NCI-H748 (cell line): ENCODE results near the gene PXK.
A peak's percentile ranks its signal among the peaks of the same experiment; 100 is the strongest.

Source experiments
- DNase-seq: peaks from one replicate; lab custom pipeline; 2025; ENCODE audit not compliant: unreplicated experiment; lab: John Stamatoyannopoulos, UW

PXK gene

DNA sequence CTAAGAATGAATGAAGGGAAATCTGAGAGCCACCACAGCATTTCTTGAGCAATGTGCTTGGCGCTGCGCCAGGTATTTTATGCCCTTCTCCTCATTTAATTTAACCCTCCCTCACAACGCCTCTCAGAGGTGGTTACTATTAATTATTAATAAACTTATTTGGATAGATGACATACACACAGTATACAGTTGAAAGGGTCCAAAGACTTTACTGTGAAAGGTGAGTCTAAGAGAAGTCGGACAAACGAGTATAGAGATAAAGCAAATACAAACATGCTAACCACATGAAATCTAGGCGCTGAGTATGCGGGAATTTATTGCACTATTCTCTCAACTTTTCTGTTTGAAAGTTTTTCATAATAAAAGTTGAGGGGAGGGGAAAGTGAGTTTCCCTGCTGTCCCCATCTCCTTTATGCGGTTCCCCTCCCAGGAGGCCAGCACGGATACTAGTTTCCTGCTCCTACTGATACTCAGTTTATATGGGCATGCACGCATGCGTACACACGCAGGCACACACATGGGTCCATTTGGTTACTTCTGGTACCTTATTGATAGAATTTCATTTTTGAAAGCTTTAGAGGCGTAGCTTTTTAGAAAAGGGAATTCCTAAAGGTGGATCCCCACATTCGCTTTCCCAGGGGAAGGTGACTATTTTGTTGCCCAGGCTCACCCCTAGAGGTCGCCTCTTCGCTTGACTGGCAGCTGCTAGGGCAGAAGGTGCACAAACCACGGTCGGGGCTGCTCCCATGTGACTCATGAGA lies 130.7 kb downstream of the PXK start:
- peak; percentile 66 for DNase-seq

DNA sequence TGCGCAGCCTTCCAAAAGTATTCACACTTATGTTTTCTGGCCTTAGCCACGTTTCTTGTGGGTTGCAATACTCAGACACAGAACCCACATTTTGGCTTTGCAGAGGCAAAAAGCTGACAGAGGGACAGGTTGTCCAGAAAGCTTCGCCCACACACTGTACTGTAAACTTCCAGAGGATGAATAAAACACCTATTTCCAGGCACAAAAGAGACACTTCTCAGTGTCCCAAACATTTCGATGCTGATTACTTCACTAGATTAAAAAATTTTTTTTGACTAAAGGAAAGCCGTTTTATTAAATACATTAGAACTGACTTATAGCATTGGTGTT lies 131.2 kb downstream of the PXK start:
- DNase-seq: no peak

DNA sequence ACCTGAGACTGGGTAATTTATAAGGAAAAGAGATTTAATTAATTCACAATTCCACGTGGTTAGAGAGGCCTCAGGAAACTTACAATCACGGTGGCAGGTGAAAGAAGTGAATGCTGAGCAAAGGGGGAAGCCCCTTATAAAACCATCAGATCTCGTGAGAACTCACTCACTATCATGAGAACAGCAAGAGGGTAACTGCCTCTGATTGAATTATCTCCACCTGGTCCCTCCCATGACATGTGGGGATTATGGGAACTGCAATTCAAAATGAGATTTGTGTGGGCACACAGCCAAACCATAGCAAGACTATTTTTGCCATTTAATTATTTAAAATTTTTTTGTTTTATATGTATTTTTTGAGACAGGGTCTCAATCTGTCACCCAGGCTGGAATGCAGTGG lies 132.2 kb downstream of the PXK start:
- DNase-seq: no peak

DNA sequence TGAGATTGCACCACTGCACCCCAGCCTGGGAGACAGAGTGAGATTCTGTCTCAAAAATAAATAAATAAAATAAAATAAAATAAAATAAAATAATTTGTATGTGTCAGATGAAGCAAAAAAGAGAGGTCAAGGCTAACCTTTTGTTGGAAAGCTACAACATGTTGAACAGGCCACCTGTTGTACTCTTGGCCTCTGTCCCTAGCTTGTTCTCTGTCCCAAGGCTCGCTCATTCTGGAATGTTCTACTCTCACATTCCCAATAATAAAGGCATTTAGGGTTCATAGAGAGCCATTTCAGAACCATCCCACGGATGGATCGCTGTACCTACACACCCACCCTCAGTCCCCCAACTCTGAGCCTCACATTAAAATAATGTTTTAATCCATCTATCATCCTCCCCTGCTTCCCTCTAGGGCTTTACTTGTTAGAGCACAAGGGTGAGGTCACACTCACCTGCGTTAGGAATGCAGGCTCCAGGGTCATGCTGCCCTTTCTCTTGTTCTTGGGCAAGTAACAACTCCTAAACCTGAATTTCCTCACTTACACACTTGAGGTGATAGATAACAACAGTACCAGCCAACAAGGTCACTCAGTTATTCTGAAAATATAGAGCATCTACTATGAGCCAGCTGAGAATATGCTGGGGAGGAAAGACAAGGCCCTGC lies 134.3 kb downstream of the PXK start:
- no peak for DNase-seq

DNA sequence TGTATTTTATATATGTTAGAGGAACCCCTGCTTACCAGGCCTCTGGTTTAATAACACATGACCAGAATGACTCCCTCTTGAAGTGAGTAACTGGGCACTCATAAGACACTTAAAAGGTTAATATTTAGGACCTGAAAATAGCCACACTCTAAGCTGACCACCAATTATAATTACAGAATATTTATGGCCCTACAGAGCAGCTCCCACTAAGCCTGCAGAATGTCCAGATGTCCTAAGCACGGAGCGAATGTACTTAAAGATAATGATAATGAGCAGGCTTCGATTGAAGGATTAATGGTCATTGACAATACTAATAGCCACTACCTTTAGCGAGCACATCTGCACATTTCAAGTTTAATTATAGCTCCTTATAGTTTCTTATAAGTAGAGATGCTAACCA lies 136.4 kb downstream of the PXK start:
- DNase-seq: no peak

DNA sequence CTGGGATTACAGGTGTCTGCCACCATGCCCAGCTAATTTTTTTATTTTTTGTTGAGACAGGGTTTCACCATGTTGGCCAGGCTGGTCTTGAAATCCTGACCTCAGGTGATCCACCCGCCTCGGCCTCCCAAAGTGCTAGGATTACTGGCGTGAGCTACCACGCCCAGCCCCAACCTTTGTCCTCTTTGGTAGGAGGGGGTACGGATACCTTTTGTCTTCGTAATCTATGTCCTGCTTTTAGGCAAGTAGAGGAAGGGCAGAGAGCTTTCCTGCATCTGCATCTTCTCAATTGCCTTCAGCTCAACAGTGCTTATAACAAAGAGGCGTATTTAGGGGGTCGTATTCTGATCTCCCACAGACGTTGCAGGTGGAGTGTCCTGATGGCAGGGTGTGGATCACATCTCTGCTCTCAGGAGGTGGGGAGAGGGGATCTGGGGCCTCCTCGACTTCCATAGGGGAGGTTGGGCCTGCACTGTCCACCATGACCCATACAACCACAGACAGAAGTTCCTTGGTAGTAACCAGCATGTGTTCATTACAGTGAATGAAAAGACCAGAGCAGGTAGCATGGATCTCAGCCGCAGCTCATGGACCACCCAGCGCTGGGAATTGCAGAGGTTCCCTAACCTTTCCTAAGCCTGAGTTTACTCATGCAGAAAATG lies 137.8 kb downstream of the PXK start:
- no peak for DNase-seq

DNA sequence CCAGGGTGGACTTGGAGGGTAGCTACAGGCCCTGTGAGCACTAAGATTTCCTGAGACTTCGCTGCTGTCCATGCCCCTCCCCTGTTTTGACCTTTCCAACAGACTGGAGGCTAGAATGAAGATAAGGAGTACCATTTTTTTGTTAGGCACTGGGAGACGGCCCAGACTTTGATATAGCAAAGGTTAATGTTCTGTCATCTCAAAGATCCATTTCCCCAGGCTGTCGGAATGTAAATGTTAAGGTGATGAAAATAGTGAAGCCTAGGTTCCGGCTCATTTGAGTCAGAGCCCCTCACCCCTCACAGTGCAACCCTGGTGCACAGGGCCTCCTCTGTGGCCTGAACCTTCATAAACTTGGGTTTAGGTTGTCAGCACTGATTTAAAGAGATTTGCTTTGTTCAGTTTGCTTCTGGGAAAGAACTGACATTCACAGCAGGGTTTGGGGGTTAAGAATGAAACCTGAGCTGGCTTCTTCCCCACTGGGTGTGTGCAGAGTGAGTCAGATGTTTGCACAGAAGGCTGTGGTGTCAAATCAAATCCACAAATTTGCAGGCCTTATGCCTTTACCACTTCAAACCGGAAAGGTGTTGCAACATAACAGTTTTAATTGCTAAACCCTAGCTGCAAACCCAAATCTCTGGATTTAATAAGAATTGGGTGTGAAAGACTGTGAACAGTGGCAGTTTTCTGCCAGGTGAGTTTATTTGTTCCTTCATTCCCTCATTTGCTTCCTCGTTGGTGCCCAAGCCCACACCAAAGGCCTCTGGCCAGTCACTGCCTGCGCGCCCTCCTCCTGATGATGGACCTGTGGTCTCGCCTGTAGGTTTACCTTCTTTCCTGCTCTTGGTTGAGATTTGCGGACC lies 138.6 kb downstream of the PXK start:
- DNase-seq: peak; percentile 95

DNA sequence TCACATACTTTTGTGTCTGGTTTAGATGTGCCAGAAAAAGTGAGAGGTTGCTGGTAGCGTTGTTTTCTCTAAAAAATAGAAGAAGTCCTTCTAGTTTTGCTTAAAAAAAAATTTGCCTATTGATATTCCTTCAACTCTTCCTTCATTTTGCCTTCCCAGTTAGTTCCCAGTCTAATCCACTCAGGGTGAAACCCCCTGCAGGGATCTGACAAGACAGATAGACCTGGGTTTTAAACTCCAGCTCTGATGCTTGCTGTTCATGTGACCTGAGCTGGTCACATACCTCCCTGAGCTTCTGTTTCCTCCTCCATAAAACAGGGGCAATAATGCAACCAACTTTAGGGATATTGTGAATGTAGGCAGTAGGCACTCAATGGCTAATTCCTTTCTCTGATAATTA lies 140.6 kb downstream of the PXK start:
- no peak for DNase-seq

DNA sequence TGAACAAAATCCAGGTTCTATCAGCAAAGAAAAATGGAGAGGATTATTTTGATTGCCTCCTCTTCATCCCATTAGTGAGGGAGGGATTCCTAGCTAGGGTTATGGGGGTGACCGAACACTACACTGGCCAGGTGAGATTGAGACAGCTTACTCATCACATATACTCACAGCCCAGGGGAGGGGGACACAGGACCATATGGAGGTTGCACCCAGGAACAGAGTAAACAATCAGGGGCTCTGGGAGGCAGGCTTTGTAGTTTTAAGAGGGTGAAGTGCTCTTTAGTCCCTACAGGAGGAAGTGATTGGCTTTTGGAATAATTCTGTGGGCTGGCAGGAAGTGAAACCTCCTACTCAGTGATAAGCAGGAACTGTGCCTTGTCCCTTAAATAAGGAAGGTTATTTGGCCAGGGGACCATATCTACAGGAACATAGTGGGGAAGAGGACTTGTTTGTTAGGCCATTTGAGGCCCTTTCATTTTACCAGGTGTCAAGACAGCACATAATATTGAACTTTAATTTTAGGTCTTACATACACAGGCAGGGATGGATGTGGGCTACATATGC lies 141.7 kb downstream of the PXK start:
- no peak for DNase-seq

DNA sequence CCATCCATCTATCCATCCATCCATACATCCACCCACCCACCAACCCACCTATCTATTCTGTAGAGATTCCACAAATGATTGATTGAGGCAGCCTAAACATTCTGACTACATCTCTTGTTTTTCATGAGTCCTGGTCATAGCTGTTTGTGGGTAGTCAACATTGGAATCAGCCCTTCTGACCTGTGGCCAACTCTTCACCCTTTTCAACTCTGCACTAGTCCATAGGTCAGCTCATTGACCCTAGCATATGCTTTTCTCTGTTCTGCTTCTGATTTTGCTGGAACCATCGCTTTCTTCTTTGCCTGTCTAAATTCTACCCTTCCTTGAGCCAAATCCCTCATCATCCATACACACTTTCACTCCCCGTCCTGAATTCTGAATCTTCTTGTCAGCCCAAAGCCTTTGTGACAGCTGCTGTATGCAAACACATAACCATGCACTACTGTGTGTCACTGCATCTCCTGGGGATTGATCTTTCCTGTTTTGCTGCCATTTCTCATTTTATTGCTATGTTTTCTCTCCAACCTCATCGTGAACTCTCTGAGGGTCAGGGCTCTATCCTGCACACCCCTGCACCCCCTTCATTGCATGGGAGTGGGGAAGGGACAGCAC lies 142.4 kb downstream of the PXK start:
- no peak for DNase-seq
